Astrocyte (in vitro differentiated cells and primary cell): ENCODE data around the gene CNN3. TPM values are rescaled to one million over a fixed set of nuclear protein-coding genes. Genes with fewer than 3 reads are reported as not detected.
A peak's percentile ranks its signal among the peaks of the same experiment; 100 is the strongest.

Source experiments
- DNase-seq: peaks from one replicate; pipeline ENCODE4 v3.0.0-alpha.2; 2010; ENCODE audit warnings: low read depth
- FAIRE-seq: peaks from 2 replicates; lab custom pipeline; 2011; peaks lifted over from hg19 to GRCh38; lab: Jason Lieb, UNC
- H2AFZ ChIP-seq: 2 replicates; pipeline ENCODE4 v1.6.0; 2012; ENCODE audit warnings: low read depth, low read length, inconsistent platforms
- H3K27ac ChIP-seq: 2 replicates; pipeline ENCODE4 v1.5.1; 2011; ENCODE audit warnings: low read depth, low read length, inconsistent platforms
- H3K27me3 ChIP-seq: 2 replicates; pipeline ENCODE4 v1.6.0; 2011; ENCODE audit warnings: low read length, inconsistent platforms; ENCODE audit not compliant: insufficient read depth
- H3K36me3 ChIP-seq: 2 replicates; pipeline ENCODE4 v1.5.1; 2011; ENCODE audit warnings: low read length, inconsistent platforms; ENCODE audit not compliant: insufficient read depth
- H3K4me1 ChIP-seq: 2 replicates; pipeline ENCODE4 v1.5.1; 2011; ENCODE audit warnings: low read length, inconsistent platforms; ENCODE audit not compliant: insufficient read depth
- H3K4me2 ChIP-seq: 2 replicates; pipeline ENCODE4 v1.6.0; 2012; ENCODE audit warnings: low read length, inconsistent platforms
- H3K4me3 ChIP-seq: 2 replicates; pipeline ENCODE4 v1.5.1; 2011; ENCODE audit warnings: low read depth, mild to moderate bottlenecking, low read length, inconsistent platforms; ENCODE audit not compliant: insufficient read depth
- H3K79me2 ChIP-seq: 2 replicates; pipeline ENCODE4 v1.6.0; 2012; ENCODE audit warnings: mild to moderate bottlenecking, low read length, inconsistent platforms; ENCODE audit not compliant: insufficient read depth
- H3K9ac ChIP-seq: 2 replicates; pipeline ENCODE4 v1.6.0; 2012; ENCODE audit warnings: mild to moderate bottlenecking, low read length, inconsistent platforms
- H3K9me3 ChIP-seq: 2 replicates; pipeline ENCODE4 v1.5.1; 2012; ENCODE audit warnings: low read depth, mild to moderate bottlenecking, low read length, inconsistent platforms; ENCODE audit not compliant: insufficient read depth
- H4K20me1 ChIP-seq: 2 replicates; pipeline ENCODE4 v1.6.0; 2012; ENCODE audit warnings: low read length, inconsistent platforms; ENCODE audit not compliant: insufficient read depth
- H3K27ac Mint-ChIP-seq: one replicate; pipeline ENCODE4 v1.8.0; 2021; ENCODE audit warnings: mild to moderate bottlenecking, mixed read lengths; ENCODE audit not compliant: unreplicated experiment
- H3K27me3 Mint-ChIP-seq: one replicate; pipeline ENCODE4 v1.8.0; 2021; ENCODE audit warnings: low read depth, mixed read lengths; ENCODE audit not compliant: unreplicated experiment
- H3K36me3 Mint-ChIP-seq: one replicate; pipeline ENCODE4 v1.8.0; 2021; ENCODE audit warnings: low read depth, mixed read lengths; ENCODE audit not compliant: unreplicated experiment
- H3K4me1 Mint-ChIP-seq: one replicate; pipeline ENCODE4 v1.8.0; 2021; ENCODE audit warnings: low read depth, mixed read lengths; ENCODE audit not compliant: unreplicated experiment
- H3K4me3 Mint-ChIP-seq: one replicate; pipeline ENCODE4 v1.8.0; 2021; ENCODE audit warnings: mild to moderate bottlenecking, moderate library complexity, mixed read lengths; ENCODE audit not compliant: unreplicated experiment
- H3K9me3 Mint-ChIP-seq: one replicate; pipeline ENCODE4 v1.8.0; 2021; ENCODE audit warnings: mild to moderate bottlenecking, mixed read lengths; ENCODE audit not compliant: unreplicated experiment
- EZH2 ChIP-seq: IDR thresholded peaks from 2 replicates; pipeline ENCODE4 v1.6.1; 2012; ENCODE audit warnings: mild to moderate bottlenecking, low read length, inconsistent platforms; ENCODE audit not compliant: insufficient read depth
- total RNA-seq: library from RNA; stranded (reverse); gene quantifications from 2 replicates; pipeline ENCODE4 v1.2.1, GENCODE V29; 2021
- TF ChIP-seq, protein P1 (sequence below): IDR thresholded peaks from 2 replicates; pipeline ENCODE4 v1.5.1; 2011; ENCODE audit warnings: low read depth, mild to moderate bottlenecking, inconsistent platforms, low read length, moderate library complexity; ENCODE audit not compliant: insufficient read depth

CNN3 gene
- total RNA-seq, 1 donor from 2014 or later: 515 TPM

- Mint-ChIP-seq H3K4me1 (peaks cover 14% of the 10 kb centered on the region), H3K27ac (no peak overlapping the region), H3K27me3 (no peaks in the 10 kb centered on the region), H3K36me3 (no peaks in the 10 kb centered on the region), H3K9me3 (no peaks in the 10 kb centered on the region), H3K4me3 (no peak overlapping the region)
- Histone ChIP-seq H3K9me3 (no peaks in the 10 kb centered on the region), H3K9ac (no peak overlapping the region), H3K27me3 (no peaks in the 10 kb centered on the region), H3K4me1 (peaks cover 5% of the 10 kb centered on the region), H4K20me1 (no peaks in the 10 kb centered on the region), H3K4me3 (no peak overlapping the region), H2AFZ (no peak overlapping the region), H3K36me3 (no peaks in the 10 kb centered on the region), H3K4me2 (peak overlapping the region; percentile 1), H3K79me2 (no peaks in the 10 kb centered on the region), H3K27ac (no peak overlapping the region)
- no peak for DNase-seq
- no peak for FAIRE-seq
- no peak for TF ChIP-seq EZH2
- TF ChIP-seq, protein P1, sequence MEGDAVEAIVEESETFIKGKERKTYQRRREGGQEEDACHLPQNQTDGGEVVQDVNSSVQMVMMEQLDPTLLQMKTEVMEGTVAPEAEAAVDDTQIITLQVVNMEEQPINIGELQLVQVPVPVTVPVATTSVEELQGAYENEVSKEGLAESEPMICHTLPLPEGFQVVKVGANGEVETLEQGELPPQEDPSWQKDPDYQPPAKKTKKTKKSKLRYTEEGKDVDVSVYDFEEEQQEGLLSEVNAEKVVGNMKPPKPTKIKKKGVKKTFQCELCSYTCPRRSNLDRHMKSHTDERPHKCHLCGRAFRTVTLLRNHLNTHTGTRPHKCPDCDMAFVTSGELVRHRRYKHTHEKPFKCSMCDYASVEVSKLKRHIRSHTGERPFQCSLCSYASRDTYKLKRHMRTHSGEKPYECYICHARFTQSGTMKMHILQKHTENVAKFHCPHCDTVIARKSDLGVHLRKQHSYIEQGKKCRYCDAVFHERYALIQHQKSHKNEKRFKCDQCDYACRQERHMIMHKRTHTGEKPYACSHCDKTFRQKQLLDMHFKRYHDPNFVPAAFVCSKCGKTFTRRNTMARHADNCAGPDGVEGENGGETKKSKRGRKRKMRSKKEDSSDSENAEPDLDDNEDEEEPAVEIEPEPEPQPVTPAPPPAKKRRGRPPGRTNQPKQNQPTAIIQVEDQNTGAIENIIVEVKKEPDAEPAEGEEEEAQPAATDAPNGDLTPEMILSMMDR: no peak
Measured at GRCh38 chr1:94954263-94955220, 27.6 kb upstream of the CNN3 start.

DNA sequence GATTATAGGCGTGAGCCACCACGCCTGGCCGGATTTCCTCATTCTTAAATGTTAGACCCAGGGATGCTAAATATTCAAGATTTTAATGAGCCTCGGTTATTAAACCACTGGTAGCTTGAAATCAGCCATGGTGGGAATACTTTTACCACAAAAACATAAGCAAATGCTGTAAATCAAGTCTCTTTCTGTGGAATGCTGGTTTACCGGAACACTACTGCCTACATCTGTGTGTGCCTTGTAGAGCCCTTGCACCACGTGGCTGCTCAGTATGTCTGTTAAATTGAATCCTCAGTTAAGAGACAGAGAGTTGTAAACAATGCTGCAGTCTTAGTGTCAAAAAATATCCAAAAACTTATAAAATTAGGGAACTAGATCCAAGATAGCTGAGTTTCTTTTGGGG, 26.8 kb upstream of the CNN3 start:
- Histone ChIP-seq H3K9ac (no peak overlapping the region), H4K20me1 (no peaks in the 10 kb centered on the region), H2AFZ (no peak overlapping the region), H3K9me3 (no peaks in the 10 kb centered on the region), H3K4me1 (peaks cover 5% of the 10 kb centered on the region), H3K36me3 (no peaks in the 10 kb centered on the region), H3K27ac (no peak overlapping the region), H3K4me3 (no peak overlapping the region), H3K4me2 (no peak overlapping the region), H3K27me3 (no peaks in the 10 kb centered on the region), H3K79me2 (no peaks in the 10 kb centered on the region)
- no peak for DNase-seq
- H3K4me3 Mint-ChIP-seq: no peak overlapping the region
- FAIRE-seq: no peak
- H3K27ac Mint-ChIP-seq: no peak overlapping the region
- no peaks in the 10 kb centered on the region for H3K27me3 Mint-ChIP-seq
- TF ChIP-seq EZH2: no peak
- TF ChIP-seq, protein P1: no peak
- H3K9me3 Mint-ChIP-seq: no peaks in the 10 kb centered on the region
- peaks cover 14% of the 10 kb centered on the region for H3K4me1 Mint-ChIP-seq
- H3K36me3 Mint-ChIP-seq: no peaks in the 10 kb centered on the region

DNA sequence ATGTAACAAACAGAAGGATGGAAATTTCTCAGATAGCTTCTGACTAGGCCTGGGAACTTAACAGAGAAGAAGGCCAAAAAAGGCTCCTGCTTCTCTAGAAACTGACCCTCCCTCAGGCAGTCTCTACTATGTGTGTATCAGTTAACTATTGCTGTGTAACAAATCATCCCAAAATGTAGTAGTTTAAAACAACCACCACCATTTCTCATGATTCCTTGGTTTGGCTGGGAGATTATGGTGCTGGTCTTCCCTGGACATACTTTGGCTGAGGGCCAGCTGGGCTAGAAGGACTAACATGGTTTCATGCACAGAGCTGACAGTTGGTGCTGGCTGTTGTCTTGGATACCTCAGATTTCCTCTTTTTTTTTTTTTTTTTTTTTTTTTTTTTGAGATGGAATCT, 26.2 kb upstream of the CNN3 start:
- Histone ChIP-seq H3K4me1 (peaks cover 5% of the 10 kb centered on the region), H4K20me1 (no peaks in the 10 kb centered on the region), H3K9ac (no peak overlapping the region), H3K27ac (no peak overlapping the region), H2AFZ (no peak overlapping the region), H3K27me3 (no peaks in the 10 kb centered on the region), H3K4me2 (no peak overlapping the region), H3K9me3 (no peaks in the 10 kb centered on the region), H3K4me3 (no peak overlapping the region), H3K36me3 (no peaks in the 10 kb centered on the region), H3K79me2 (no peaks in the 10 kb centered on the region)
- Mint-ChIP-seq H3K4me1 (peaks cover 14% of the 10 kb centered on the region), H3K36me3 (no peaks in the 10 kb centered on the region), H3K4me3 (no peak overlapping the region), H3K9me3 (no peaks in the 10 kb centered on the region), H3K27me3 (no peaks in the 10 kb centered on the region), H3K27ac (no peak overlapping the region)
- FAIRE-seq: no peak
- TF ChIP-seq EZH2: no peak
- TF ChIP-seq, protein P1: no peak
- no peak for DNase-seq
